Mucosa of stomach (tissue), 1 donor: ENCODE results near the gene FHIP1B.

Experiments used
- H3K27me3 ChIP-seq: one replicate; pipeline ENCODE4 v1.7.0; 2013; ENCODE audit warnings: mild to moderate bottlenecking, low read length; ENCODE audit not compliant: control insufficient read depth, insufficient read depth
- H3K36me3 ChIP-seq: one replicate; pipeline ENCODE4 v1.7.0; 2013; ENCODE audit warnings: low read length; ENCODE audit not compliant: control insufficient read depth, insufficient read depth
- H3K4me1 ChIP-seq: one replicate; pipeline ENCODE4 v1.7.0; 2013; ENCODE audit warnings: mild to moderate bottlenecking, low read length; ENCODE audit not compliant: control insufficient read depth, insufficient read depth
- H3K4me3 ChIP-seq: one replicate; pipeline ENCODE4 v1.7.0; 2013; ENCODE audit warnings: low read length
- H3K9ac ChIP-seq: one replicate; pipeline ENCODE4 v1.7.0; 2013; ENCODE audit warnings: mild to moderate bottlenecking, low read length, moderate library complexity
- H3K9me3 ChIP-seq: one replicate; pipeline ENCODE4 v1.7.0; 2013; ENCODE audit warnings: mild to moderate bottlenecking, low read length, moderate library complexity; ENCODE audit not compliant: control insufficient read depth
- donor health status: Pancreatic carcinoma.

FHIP1B gene

DNA sequence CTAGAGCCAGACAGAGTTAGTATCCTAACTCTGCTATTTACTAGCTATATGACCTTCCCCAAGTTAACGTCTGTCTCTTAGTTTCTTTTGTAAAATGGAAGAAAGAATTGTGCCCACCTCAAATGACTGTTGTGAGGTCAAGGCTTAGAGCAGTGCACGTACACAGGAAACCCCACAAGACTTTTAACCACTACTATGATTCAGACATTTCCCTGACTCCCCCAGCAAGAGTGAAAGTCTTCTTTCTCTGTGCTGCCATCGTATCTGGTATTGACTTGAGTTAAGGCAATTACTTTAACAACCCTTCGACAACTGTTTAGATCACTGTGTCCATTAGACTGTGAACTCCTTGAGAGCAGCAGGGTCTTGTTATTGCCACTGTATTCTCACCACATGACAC is 38.0 kb downstream of the FHIP1B start:
- no peaks in the 10 kb centered on the region for H3K4me1 ChIP-seq
- no peaks in the 10 kb centered on the region for H3K9me3 ChIP-seq
- no peak overlapping the region for H3K9ac ChIP-seq
- H3K36me3 ChIP-seq = no peaks in the 10 kb centered on the region
- no peaks in the 10 kb centered on the region for H3K27me3 ChIP-seq
- no peak overlapping the region for H3K4me3 ChIP-seq

GRCh38 chr11:6194065-6194581 is 40.3 kb downstream of the FHIP1B start:
- Histone ChIP-seq H3K36me3 (no peaks in the 10 kb centered on the region), H3K4me1 (no peaks in the 10 kb centered on the region), H3K9me3 (no peaks in the 10 kb centered on the region), H3K9ac (no peak overlapping the region), H3K27me3 (no peaks in the 10 kb centered on the region), H3K4me3 (no peak overlapping the region)

GRCh38 chr11:6191742-6192141 is 42.7 kb downstream of the FHIP1B start:
- H3K36me3 ChIP-seq = no peaks in the 10 kb centered on the region
- H3K4me1 ChIP-seq = no peaks in the 10 kb centered on the region
- no peaks in the 10 kb centered on the region for H3K9me3 ChIP-seq
- H3K27me3 ChIP-seq = no peaks in the 10 kb centered on the region
- H3K4me3 ChIP-seq = no peak overlapping the region
- H3K9ac ChIP-seq = no peak overlapping the region

DNA sequence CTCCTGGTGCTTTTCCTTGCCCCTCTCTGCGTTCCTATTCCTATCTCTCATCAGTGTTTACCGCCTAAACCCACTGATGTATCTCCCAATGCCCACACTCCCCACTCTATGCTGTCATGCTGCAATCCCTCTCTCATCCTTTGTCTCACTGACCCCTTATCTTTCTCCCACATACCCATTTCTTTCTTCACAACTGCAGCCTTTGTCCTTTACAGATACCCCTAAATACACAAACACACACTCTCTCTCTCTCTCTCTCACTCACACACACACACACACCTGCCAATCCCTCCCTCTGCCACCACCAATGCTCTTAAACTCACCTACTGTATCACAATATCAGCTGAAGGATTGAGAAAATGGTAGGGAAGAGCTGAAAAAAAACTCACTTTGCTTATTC is 59.0 kb downstream of the FHIP1B start:
- Histone ChIP-seq H3K9ac (no peak overlapping the region), H3K9me3 (no peaks in the 10 kb centered on the region), H3K4me3 (no peak overlapping the region), H3K36me3 (no peaks in the 10 kb centered on the region), H3K4me1 (no peaks in the 10 kb centered on the region), H3K27me3 (no peaks in the 10 kb centered on the region)

- Histone ChIP-seq H3K9ac (no peak within 1 kb of the TSS), H3K4me1 (no peaks in the 10 kb centered on the region), H3K36me3 (no peaks in the 10 kb centered on the region), H3K4me3 (no peak within 1 kb of the TSS), H3K9me3 (no peaks in the 10 kb centered on the region), H3K27me3 (no peaks in the 10 kb centered on the region)
Measured at GRCh38 chr11:6170226-6170625, 64.2 kb downstream of the FHIP1B start, which contains the start of gene OR52B2. Gene OR52B2 (minus strand): TSS chr11:6170326. CDS start chr11:6170326, 0 bp downstream.
